GM19025 (cell line): Measurements from ENCODE around the gene ZBTB47.

Source experiments
- ATAC-seq: cut with Tn5 transposase; IDR thresholded peaks from one replicate; pipeline ENCODE4 v1.9.1; 2021; ENCODE audit warnings: mild to moderate bottlenecking, low read depth, moderate library complexity; ENCODE audit not compliant: unreplicated experiment

Gene ZBTB47

DNA sequence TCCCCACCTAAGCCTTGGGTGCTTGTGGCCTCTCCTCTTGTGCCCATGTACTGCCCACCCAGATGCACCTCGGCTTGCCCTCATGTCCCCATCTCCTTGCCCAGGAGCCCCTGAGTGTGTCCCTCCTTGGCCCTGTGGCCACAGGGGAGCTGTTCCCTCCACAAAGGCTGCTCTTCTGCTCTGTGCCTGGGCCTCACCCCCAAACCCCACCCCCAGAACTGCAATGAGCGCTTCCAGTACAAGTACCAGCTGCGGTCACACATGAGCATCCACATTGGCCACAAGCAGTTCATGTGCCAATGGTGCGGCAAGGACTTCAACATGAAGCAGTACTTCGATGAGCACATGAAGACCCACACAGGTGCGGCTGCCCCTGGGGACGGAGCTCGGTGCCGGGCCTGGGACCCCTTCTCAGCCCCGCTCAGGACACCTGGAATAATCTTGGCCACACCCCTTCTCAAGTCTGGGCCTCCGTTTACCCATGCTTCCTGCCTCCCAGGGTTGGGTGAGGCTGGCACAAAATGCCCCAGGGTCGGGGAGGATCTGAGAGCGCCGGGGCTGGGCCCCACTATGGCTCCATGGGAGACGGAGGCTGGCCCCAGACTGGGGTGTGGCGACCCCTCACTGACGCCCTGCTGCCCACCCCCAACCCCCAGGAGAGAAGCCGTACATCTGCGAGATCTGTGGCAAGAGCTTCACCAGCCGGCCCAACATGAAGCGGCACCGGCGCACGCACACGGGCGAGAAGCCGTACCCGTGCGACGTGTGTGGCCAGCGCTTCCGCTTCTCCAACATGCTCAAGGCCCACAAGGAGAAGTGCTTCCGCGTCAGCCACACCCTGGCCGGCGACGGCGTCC is 10.3 kb downstream of the ZBTB47 start:
- ATAC-seq = peak; percentile 58

DNA sequence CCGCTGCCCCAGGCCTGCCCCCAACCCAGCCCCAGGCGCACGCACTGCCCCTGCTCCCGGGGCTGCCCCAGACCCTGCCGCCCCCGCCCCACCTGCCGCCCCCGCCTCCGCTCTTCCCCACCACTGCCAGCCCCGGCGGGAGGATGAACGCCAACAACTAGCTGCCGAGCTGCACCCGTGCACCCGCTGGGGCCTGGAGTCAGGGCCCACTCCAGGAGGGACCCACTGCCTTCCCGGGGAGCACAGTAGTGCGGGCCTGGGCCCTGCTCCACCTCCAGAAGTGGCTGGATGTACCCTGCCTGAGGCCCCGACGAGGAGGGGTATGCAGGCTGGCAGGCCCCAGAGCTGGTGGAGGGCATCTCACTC is 10.9 kb downstream of the ZBTB47 start:
- no peak for ATAC-seq

- ATAC-seq = no peak
Observed at GRCh38 chr3:42665050-42665878, 11.8 kb downstream of the ZBTB47 start.

DNA sequence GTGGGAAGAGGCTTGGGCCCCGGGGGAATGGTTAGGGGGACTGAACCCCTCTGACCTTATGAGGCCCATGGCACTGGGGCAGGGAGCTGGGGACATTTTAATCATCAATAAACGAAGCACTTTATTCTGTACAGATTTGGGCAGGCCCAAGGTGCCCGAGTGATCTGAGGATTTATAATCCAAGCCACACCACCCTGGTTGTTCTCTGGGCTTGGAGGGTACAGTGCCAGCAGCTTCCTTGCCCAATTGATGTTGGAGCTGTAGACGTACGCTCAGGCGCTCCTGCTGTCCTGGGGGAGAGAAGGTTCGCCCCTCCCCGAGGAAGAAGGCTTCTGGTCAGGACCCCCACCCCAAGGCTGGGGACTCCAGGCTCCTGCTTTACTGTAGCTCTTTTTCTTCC is 12.5 kb downstream of the ZBTB47 start:
- no peak for ATAC-seq

GRCh38 chr3:42666577-42666998 is 13.1 kb downstream of the ZBTB47 start:
- ATAC-seq = no peak

DNA sequence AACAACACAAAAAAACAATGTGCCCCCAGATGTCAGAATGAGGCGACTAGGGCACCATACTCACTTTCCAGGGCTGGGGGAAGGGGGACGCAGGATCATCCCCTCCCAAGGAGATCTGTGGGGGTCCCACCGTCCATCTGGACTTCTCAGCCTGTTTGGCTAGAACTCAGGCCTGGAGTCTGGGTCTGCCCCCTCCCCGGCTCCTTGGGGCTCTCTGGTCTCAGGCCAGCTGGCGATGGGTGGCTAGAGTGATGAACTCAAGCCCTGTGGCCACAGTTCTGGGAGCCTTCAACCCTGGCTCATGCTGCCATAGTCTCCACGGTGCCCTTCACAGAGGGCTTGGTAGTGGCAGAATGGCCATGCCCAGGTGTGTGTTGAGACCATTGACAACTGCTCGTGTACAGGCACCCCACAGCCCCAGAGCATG is 13.6 kb downstream of the ZBTB47 start:
- ATAC-seq = no peak

DNA sequence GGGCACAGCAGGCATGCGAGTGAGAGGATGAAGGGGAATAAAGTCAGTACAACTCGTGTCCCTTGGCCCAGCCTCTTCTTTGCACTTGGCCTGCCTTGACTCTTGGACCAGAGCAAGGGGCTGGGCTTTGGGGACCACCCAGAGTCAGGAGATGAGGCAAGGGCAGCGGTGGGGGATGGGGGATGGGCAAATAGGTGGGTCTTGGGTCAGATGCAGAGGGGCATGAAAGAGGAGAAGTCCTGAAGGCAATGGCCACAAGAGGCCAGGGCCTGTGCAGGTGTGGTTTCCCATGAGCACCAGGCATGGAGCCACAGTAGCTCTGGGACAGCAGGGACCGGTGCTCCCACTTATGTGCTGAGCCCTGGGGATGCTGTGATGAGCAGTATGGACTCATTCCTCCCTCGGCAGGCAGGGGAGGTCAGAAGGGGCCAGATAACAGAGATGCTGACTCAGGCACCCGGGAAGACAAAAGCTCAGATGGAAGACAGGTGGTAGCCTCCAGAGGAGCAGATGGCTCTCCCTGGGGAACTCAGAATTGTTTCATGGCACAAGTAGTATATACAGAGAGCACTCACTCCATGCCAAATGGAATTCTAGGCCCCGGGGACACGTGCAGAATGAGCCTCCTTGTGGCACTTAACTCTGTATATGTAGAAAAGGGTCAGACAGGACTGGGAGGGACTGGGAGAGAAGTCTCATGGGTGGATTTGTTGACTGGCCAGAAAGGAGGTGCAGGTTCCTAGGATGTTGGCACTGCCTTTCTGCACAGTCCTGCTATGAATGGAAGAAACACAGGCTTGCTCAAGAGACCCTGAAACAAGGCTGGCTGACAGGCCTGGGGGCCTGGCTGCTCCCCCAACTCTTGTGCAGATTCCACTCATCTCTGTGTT is 14.3 kb downstream of the ZBTB47 start:
- no peak for ATAC-seq

DNA sequence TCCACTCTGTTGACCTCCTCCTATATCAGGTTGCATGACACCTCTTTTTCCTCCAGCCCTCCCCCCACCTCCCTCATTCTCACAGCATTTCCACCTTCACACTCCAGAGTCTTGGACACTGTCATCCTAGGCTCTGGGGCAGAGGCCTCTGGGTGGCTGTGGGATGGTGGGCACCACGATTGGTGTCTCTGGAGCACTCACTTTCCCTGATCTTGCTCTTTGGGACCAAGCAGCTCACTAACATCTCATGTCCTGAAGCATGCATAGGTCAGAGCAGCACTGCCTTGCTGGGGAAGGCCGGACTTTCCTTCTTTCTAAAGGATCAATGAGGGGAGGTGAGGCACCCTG is 14.9 kb downstream of the ZBTB47 start:
- no peak for ATAC-seq

DNA sequence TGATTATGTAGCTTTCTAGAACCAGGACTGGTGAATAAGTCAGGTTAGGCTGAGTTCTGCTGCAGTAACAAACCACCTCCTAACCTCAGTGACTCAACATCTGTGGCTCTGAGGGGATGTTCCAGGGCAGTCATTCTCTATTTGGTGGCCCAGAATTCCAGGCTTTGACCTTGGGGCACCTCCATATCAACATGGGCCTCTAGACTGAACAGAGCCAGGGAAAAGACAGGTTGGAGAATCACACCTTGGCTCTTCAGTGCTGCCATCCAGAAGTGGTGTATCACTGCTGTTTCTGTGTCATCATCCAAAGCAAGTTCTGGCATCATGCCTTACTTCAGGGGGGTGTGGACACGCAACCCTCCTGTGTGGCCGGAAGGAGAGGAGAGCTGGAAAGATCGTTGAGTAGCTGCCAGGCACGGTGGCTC is 15.3 kb downstream of the ZBTB47 start:
- ATAC-seq = no peak

DNA sequence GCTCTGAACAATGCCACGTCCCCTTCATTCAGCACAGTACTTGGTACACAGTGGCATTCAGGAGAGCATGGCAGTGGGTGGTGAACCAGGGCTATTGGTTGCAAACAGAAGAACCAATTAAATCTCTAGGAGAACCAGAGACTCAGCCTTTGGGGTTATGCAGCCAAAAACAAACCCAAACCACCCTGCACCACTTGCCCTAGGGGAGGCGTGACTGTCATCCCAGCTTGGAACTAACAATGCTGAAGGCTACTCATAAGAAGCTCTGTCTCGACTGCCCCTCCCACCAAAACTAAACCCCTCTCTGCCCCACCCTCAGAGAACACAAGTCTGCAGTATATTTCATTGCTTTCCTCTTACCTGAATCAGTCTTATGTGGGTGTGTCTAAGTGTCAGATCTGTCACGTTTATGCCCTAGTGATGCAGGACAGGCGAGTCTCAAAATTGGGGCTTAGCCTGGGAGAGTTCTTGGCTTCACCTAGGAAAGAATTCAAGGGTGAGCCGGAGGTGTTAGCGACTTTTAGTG is 16.6 kb downstream of the ZBTB47 start:
- ATAC-seq = no peak

DNA sequence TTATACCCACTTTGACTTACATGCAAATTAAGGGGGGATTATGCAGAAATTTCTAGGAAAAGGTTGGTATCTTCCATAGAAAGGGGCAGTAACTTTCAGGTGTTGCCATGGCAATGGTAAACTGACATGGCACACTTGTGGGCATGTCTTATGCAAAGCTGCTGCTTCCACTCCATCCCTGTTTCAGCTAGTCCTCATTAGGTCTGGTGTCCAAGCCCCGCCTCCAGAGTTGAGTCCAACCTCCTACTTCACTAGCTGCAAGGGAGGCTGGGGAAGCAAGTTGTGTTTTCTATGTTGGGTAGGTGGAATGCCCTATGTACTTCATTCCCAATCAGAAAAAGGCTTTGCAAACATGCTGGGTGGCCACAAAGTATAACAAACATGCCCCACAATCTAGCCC is 17.2 kb downstream of the ZBTB47 start:
- no peak for ATAC-seq

DNA sequence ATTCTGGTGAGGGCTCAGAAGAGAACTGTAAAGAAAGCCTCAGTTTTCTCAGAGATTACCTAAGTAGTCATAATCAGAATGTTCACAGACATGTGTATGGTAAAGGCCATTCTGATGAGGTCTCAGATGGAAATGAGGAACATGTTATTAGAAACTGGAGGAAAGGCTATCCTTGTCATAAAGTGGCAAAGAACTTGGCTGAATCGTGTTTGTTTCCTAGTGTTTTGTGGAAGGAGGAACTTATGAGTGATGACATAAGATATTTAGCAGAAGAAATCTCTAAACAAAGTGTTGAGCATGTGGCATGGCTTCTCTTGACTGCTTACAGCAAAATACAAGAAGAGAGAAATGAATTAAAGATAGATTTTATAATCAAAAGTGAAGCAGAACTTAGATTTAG is 19.0 kb downstream of the ZBTB47 start:
- no peak for ATAC-seq

DNA sequence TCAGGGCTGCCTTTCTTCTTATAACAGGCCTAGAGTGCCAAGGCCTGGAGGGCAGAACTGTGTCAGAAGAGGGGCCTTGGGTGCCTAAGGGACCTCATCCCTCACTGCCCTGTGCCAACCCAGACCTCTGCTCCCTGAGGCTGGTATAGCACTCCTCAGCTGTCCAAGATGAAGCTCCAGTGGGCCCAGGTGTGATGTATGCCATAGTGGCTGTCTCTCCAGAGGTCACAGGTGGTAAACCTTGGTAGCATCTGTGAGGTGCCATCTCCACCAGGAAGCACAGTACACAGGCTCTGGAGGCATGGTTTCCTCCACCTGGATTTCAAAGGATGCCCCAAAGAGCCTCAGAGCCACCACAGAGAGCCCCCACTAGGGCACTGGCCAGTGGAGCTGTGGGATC is 19.6 kb downstream of the ZBTB47 start:
- no peak for ATAC-seq

GRCh38 chr3:42674146-42674545 is 20.6 kb downstream of the ZBTB47 start:
- no peak for ATAC-seq

DNA sequence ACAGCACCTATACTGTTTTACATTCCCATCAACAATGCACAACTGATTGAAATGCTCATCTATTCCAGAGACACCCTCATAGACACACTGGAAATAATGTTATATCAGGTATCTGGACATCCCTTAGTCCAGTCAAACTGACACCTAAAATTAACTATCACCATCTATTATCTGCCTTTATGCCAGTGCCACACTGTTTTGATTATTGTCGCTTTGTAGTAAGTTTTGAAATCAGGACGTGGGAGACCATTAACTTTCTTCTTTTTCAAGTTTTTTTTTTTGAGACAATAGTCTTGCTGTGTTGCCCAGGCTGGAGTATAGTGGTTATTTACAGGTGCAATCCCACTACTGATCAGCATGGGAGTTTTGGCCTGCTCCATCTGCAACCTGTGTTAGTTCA is 22.4 kb downstream of the ZBTB47 start:
- ATAC-seq = no peak

DNA sequence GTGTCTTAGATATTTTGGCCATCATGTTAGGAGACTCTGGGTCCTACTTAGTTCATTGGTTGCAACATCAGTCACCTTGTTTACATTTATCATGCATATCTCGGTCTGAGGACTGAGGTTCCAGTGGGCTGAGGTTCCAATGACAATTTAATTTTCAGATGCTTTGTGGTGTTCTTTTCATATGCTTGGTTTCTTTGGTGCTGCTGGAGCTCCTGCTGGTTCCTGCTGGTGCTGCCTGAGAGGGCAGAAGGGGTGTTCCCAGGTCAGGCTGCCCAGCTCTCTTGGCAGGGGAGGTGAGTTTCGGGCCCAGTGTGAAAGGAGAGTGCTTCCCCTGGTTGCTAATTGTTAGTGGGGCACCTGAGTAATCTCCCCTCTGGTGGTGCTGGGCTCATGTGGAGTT is 24.9 kb downstream of the ZBTB47 start:
- ATAC-seq = no peak

DNA sequence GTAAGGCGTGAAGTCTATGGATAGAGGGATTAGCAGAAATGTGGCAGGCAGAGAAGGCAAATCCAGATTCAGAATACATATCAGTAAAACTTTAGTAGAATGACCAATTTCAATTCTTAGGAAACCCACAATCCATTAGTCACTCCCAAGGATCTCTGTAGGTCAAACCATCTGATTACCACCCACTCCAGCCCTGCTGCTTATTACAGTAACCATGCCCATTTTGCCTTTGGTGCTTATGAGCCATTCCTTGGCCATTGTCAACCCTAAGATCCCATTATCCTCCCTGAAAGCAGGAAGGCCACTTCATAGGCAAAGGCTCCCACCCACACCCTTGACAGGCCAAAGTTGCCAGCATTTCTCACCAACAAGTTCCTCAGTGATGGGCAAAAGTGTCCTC is 26.8 kb downstream of the ZBTB47 start:
- no peak for ATAC-seq

- ATAC-seq = no peak
Observed at GRCh38 chr3:42680806-42681205, 27.3 kb downstream of the ZBTB47 start.

- ATAC-seq = no peak
Observed at GRCh38 chr3:42681361-42682038, 28.0 kb downstream of the ZBTB47 start.
